ENCODE results near the gene LY86. TPM values are rescaled to one million over a fixed set of nuclear protein-coding genes. Genes with fewer than 3 reads are reported as not detected.

The LY86 gene
- total and polyA plus RNA-seq, 3 donors from 2014 or later: 0.87 to 3.5 (median 1.6) TPM

- 89 to 93% methylated on average over 7 of the region's 7 CpGs for WGBS, 2 donors
- DNase-seq: no peak
- no peaks in the 10 kb centered on the region for H3K4me1 ChIP-seq
- no peak overlapping the region for H3K4me3 ChIP-seq
- no peak for TF ChIP-seq POLR2A (IDR thresholded peaks at IDR 0.05)
- TF ChIP-seq, protein P1, sequence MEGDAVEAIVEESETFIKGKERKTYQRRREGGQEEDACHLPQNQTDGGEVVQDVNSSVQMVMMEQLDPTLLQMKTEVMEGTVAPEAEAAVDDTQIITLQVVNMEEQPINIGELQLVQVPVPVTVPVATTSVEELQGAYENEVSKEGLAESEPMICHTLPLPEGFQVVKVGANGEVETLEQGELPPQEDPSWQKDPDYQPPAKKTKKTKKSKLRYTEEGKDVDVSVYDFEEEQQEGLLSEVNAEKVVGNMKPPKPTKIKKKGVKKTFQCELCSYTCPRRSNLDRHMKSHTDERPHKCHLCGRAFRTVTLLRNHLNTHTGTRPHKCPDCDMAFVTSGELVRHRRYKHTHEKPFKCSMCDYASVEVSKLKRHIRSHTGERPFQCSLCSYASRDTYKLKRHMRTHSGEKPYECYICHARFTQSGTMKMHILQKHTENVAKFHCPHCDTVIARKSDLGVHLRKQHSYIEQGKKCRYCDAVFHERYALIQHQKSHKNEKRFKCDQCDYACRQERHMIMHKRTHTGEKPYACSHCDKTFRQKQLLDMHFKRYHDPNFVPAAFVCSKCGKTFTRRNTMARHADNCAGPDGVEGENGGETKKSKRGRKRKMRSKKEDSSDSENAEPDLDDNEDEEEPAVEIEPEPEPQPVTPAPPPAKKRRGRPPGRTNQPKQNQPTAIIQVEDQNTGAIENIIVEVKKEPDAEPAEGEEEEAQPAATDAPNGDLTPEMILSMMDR (IDR thresholded peaks at IDR 0.05): no peak
- no peaks in the 10 kb centered on the region for H3K9me3 ChIP-seq
- no peaks in the 10 kb centered on the region for H3K36me3 ChIP-seq (ENCODE audit: low read depth, missing control alignments)
- H3K27ac ChIP-seq: no peak overlapping the region
- intact Hi-C loops (cut with DNase I; ENCODE audit: low total_unique reads): no loop called here
- H3K27me3 ChIP-seq: no peaks in the 10 kb centered on the region
Observed at GRCh38 chr6:6584310-6585002, 4.1 kb upstream of the LY86 start.

- no peak overlapping the region for H3K27ac ChIP-seq
- no peak for DNase-seq
- H3K36me3 ChIP-seq (ENCODE audit: low read depth, missing control alignments): no peaks in the 10 kb centered on the region
- 72 to 86% methylated on average over 1 of the region's 1 CpG for WGBS, 2 donors
- H3K4me1 ChIP-seq: no peaks in the 10 kb centered on the region
- no peak overlapping the region for H3K4me3 ChIP-seq
- intact Hi-C loops (cut with DNase I; ENCODE audit: low total_unique reads): no loop called here
- no peaks in the 10 kb centered on the region for H3K9me3 ChIP-seq
- no peak for TF ChIP-seq POLR2A (IDR thresholded peaks at IDR 0.05)
- TF ChIP-seq, protein P1 (IDR thresholded peaks at IDR 0.05): no peak
- no peaks in the 10 kb centered on the region for H3K27me3 ChIP-seq
Observed at GRCh38 chr6:6585003-6585311, 3.6 kb upstream of the LY86 start.

GRCh38 chr6:6586167-6586566 is 2.4 kb upstream of the LY86 start:
- intact Hi-C loops (cut with DNase I; ENCODE audit: low total_unique reads): no loop called here
- Histone ChIP-seq H3K27ac (no peak overlapping the region), H3K36me3 (ENCODE audit: low read depth, missing control alignments) (no peaks in the 10 kb centered on the region), H3K27me3 (no peaks in the 10 kb centered on the region), H3K4me3 (no peak overlapping the region), H3K9me3 (no peaks in the 10 kb centered on the region), H3K4me1 (no peaks in the 10 kb centered on the region)
- WGBS, 2 donors: 60 to 92% methylated on average over 2 of the region's 2 CpGs
- TF ChIP-seq, protein P1 (IDR thresholded peaks at IDR 0.05): no peak
- no peak for TF ChIP-seq POLR2A (IDR thresholded peaks at IDR 0.05)
- DNase-seq: no peak

- H3K4me1 ChIP-seq: no peaks in the 10 kb centered on the region
- no peak overlapping the region for H3K27ac ChIP-seq
- no peak overlapping the region for H3K4me3 ChIP-seq
- DNase-seq: no peak
- H3K27me3 ChIP-seq: no peaks in the 10 kb centered on the region
- no peaks in the 10 kb centered on the region for H3K9me3 ChIP-seq
- TF ChIP-seq POLR2A (IDR thresholded peaks at IDR 0.05): no peak
- TF ChIP-seq, protein P1 (IDR thresholded peaks at IDR 0.05): no peak
- H3K36me3 ChIP-seq (ENCODE audit: low read depth, missing control alignments): no peaks in the 10 kb centered on the region
- 92 to 95% methylated on average over 10 of the region's 10 CpGs for WGBS, 2 donors
- intact Hi-C loops (cut with DNase I; ENCODE audit: low total_unique reads): no loop called here
Observed at GRCh38 chr6:6586671-6587526, 1.6 kb upstream of the LY86 start.

Data from testis (tissue), 3 donors.